Measurements from ENCODE around the gene ADK. TPM values are rescaled to one million over a fixed set of nuclear protein-coding genes. Genes with fewer than 3 reads are reported as not detected.

The ADK gene
- total and polyA plus RNA-seq, 2 experiments from 2014 or later = 46.7 to 53.7 TPM

- DNase-seq (ENCODE audit: low spot score) = no peak
- H3K9me2 ChIP-seq (replicated peaks; ENCODE audit: insufficient read depth) = no peaks in the 10 kb centered on the region
- H2AFZ ChIP-seq = no peak overlapping the region
- no peak overlapping the region for H3K4me2 ChIP-seq
- no peak overlapping the region for H3K27ac ChIP-seq
- H3K9me3 ChIP-seq (ENCODE audit: low read depth) = no peaks in the 10 kb centered on the region
- no peaks in the 10 kb centered on the region for H3K4me1 ChIP-seq (ENCODE audit: insufficient read depth)
- H3K4me3 ChIP-seq = no peak overlapping the region
- no peaks in the 10 kb centered on the region for H4K20me1 ChIP-seq (ENCODE audit: insufficient read depth, poor library complexity, severe bottlenecking)
- no peaks in the 10 kb centered on the region for H3K79me2 ChIP-seq
- no peaks in the 10 kb centered on the region for H3K27me3 ChIP-seq
- no peak for TF ChIP-seq EZH2 (IDR thresholded peaks at IDR 0.05; ENCODE audit: borderline replicate concordance)
- TF ChIP-seq CTCF (IDR thresholded peaks at IDR 0.05; ENCODE audit: poor library complexity) = no peak
- TF ChIP-seq EZH2phosphoT487 (IDR thresholded peaks at IDR 0.05; ENCODE audit: low read depth, severe bottlenecking, unreplicated experiment) = no peak
- H3K36me3 ChIP-seq (replicated peaks; ENCODE audit: insufficient read depth, low read depth) = no peaks in the 10 kb centered on the region
These were observed 459.3 kb downstream of the ADK start for GRCh38 chr10:74610299-74610698.

- Histone ChIP-seq H3K4me3 (no peak overlapping the region), H3K27me3 (no peaks in the 10 kb centered on the region)
These were observed 461.2 kb downstream of the ADK start for GRCh38 chr10:74612195-74612594.

GRCh38 chr10:74620626-74621025, 469.6 kb downstream of the ADK start:
- no peak overlapping the region for H3K4me3 ChIP-seq
- H3K27me3 ChIP-seq = no peaks in the 10 kb centered on the region
- peaks cover 12% of the 10 kb centered on the region for H3K9me3 ChIP-seq (ENCODE audit: low read depth)
- no peaks in the 10 kb centered on the region for H4K20me1 ChIP-seq (ENCODE audit: insufficient read depth, poor library complexity, severe bottlenecking)
- DNase-seq (ENCODE audit: low spot score) = no peak
- H3K79me2 ChIP-seq = no peaks in the 10 kb centered on the region
- H3K27ac ChIP-seq = no peak overlapping the region
- H3K4me1 ChIP-seq (ENCODE audit: insufficient read depth) = no peaks in the 10 kb centered on the region
- no peak overlapping the region for H3K4me2 ChIP-seq
- H3K9me2 ChIP-seq (replicated peaks; ENCODE audit: insufficient read depth) = no peaks in the 10 kb centered on the region
- no peak overlapping the region for H2AFZ ChIP-seq
- TF ChIP-seq EZH2 (IDR thresholded peaks at IDR 0.05; ENCODE audit: borderline replicate concordance) = no peak
- TF ChIP-seq CTCF (IDR thresholded peaks at IDR 0.05; ENCODE audit: poor library complexity) = no peak
- TF ChIP-seq EZH2phosphoT487 (IDR thresholded peaks at IDR 0.05; ENCODE audit: low read depth, severe bottlenecking, unreplicated experiment) = no peak
- no peaks in the 10 kb centered on the region for H3K36me3 ChIP-seq (replicated peaks; ENCODE audit: insufficient read depth, low read depth)

More at GRCh38 chr10:74612195-74612594, 461.2 kb downstream of the ADK start:
- Histone ChIP-seq H3K9me3 (ENCODE audit: low read depth) (no peaks in the 10 kb centered on the region), H3K4me1 (ENCODE audit: insufficient read depth) (no peaks in the 10 kb centered on the region), H3K36me3 (replicated peaks; ENCODE audit: insufficient read depth, low read depth) (no peaks in the 10 kb centered on the region), H3K4me2 (no peak overlapping the region), H3K27ac (no peak overlapping the region), H3K79me2 (no peaks in the 10 kb centered on the region), H3K9me2 (replicated peaks; ENCODE audit: insufficient read depth) (no peaks in the 10 kb centered on the region), H4K20me1 (ENCODE audit: insufficient read depth, poor library complexity, severe bottlenecking) (no peaks in the 10 kb centered on the region), H2AFZ (no peak overlapping the region)
- TF ChIP-seq EZH2phosphoT487 (IDR thresholded peaks at IDR 0.05; ENCODE audit: low read depth, severe bottlenecking, unreplicated experiment) (no peak), EZH2 (IDR thresholded peaks at IDR 0.05; ENCODE audit: borderline replicate concordance) (no peak), CTCF (IDR thresholded peaks at IDR 0.05; ENCODE audit: poor library complexity) (no peak)
- no peak for DNase-seq (ENCODE audit: low spot score)

GRCh38 chr10:74623786-74624185, 472.8 kb downstream of the ADK start:
- no peak for DNase-seq (ENCODE audit: low spot score)
- Histone ChIP-seq H4K20me1 (ENCODE audit: insufficient read depth, poor library complexity, severe bottlenecking) (no peaks in the 10 kb centered on the region), H3K36me3 (replicated peaks; ENCODE audit: insufficient read depth, low read depth) (no peaks in the 10 kb centered on the region), H3K9me3 (ENCODE audit: low read depth) (peaks cover 12% of the 10 kb centered on the region), H3K9me2 (replicated peaks; ENCODE audit: insufficient read depth) (no peaks in the 10 kb centered on the region), H3K4me1 (ENCODE audit: insufficient read depth) (no peaks in the 10 kb centered on the region), H3K27ac (no peak overlapping the region), H2AFZ (no peak overlapping the region), H3K79me2 (no peaks in the 10 kb centered on the region), H3K27me3 (no peaks in the 10 kb centered on the region), H3K4me3 (no peak overlapping the region), H3K4me2 (no peak overlapping the region)
- TF ChIP-seq CTCF (IDR thresholded peaks at IDR 0.05; ENCODE audit: poor library complexity) (no peak), EZH2 (IDR thresholded peaks at IDR 0.05; ENCODE audit: borderline replicate concordance) (no peak), EZH2phosphoT487 (IDR thresholded peaks at IDR 0.05; ENCODE audit: low read depth, severe bottlenecking, unreplicated experiment) (no peak)
- WGBS (ENCODE audit: low lambda C conversion rate, missing lambda C conversion rate) = 99% methylated on average over 2 of the region's 2 CpGs
